Eye (tissue), 1 donor: Measurements from ENCODE around the gene BMF.
A peak's percentile ranks its signal among the peaks of the same experiment; 100 is the strongest.
"Not testable (repeated sequence)": the region's sequence is repeated elsewhere in the genome, so short reads cannot be mapped to it uniquely, and the experiment has no call there.

Experiments
- DNase-seq: peaks from one replicate; pipeline ENCODE4 v3.0.0-alpha.2; 2015

Gene BMF

DNA sequence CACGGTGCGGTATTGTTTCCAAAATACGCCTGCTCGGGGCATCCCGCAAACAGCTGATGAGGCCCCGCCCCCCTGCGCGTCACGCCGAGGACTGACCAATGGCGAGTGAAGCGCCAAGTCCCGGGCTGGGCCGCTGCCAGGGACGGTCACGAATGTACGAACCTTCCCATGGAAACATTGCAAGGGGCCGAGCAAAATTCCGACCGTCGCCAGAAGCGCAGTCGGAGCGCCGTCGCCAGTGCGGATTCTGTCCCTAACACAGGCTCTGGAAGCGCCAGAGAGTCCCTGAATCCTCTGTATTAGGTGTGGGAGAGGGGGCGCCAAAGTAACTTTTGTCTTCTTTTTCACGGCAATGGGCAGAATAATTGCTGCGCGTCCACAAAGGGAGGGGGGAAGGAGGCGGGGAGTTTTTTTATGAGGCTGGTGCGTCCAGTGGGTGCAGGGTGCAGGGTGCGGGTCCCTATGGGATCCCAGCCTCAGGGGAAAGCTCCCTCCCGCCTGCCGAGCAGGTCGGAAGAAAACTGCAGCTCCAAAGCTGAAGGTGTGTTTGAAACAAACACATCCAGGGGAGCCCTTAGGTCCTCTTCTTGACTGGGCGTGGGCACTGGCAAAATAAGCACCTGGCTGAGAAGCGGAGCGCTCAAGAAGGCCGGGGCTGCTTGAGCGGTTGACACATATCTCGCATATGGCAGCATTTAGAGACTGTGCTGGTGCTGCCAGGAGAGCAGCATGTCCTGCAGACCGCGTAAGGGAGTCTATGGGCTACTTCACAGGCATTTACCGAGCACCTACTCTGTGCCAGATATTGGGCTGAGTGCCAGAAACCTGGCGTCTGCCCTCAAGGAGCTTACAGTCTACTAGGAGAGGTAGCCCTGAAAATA, at the start of gene BMF:
Gene BMF (minus strand): TSS at position 25 of the 881 bp plus-strand sequence. CDS start 2,793 bp downstream, outside the sequence.
- peak; percentile 99 for DNase-seq

DNA sequence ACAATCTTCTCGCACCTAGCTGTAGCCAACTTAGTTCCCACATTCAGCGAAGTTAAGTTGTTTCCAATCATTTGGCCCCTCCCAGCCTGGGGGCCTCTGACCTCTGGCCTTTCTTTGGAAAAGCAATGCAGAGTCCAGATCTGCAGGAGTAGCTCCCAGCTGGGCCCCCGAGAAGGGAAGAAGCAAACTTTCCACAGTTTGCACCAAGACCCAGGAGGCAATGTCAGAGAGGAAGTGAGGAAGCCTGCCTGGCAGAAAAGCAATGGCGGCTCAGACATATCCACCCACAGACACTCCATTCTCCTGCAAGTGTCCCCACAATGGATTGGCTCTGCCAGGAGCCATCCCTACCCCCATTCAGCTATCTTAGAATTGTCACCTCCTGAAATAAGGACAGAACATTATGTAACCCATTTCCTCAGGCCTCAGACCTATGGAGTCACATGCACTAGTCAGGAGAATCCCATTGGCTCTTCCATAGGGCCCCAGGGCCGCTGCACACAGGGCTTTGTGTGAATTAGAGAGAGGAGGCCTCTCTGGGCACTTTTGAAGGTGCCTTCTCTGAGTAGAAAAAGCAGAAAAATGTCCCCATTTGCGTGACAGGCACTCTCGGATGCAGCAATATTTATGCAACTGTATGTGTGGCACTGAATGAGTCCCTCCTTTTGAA, 49.2 kb upstream of the BMF start:
- DNase-seq: no peak

DNA sequence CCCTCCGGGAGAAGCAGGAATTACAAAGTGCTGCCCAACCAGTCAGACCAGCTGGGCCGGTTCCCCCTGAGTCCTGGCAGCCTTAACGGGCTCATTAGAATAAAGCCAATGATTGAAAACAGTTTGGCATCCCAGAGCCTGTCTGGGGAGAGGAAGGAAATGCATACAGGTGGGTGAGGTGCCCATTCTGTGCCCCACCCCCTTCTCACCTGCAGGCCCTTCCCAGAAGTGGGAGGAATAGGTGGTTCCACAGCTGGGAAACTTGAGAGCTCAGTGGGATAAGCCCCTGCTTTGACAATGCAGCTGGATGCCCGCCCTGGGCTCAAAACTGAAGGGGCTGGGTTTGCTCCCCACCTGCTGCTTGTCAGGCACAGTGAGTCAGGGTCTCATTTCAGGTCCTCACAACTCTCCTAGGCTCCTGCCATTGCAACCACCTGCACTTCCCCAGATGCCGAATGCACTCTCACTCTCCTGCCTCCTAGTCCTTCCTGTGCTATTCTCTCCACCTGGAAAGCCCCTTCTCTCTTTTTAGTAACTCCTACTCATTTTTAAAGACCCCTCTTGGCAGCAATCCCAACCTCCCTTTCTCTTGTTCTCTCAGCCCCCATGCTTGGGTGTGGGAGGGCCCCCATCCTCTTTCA, 46.7 kb upstream of the BMF start:
- peak; percentile 21 for DNase-seq

DNA sequence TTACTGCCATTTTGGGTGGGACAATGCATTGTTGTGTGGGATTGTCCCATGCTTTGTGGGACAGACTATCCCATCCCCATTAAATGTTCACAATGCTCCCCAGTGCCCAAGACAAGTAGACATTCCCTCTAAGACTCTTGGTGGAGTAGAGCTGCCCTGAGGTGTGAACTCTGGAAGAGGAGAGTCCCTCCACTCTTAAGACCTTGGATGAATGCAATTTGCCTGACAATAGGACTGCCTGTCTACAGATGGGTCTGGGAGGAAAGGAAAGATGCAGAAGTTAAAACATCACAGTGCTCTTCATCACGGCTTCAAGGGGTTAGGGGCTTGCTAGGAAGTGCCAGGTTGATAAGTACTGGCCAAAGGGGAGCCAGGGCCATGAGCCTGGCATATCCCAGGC, 46.1 kb upstream of the BMF start:
- not testable (repeated sequence) for DNase-seq

- DNase-seq: no peak
Measured at GRCh38 chr15:40151991-40152390, 43.3 kb upstream of the BMF start.

DNA sequence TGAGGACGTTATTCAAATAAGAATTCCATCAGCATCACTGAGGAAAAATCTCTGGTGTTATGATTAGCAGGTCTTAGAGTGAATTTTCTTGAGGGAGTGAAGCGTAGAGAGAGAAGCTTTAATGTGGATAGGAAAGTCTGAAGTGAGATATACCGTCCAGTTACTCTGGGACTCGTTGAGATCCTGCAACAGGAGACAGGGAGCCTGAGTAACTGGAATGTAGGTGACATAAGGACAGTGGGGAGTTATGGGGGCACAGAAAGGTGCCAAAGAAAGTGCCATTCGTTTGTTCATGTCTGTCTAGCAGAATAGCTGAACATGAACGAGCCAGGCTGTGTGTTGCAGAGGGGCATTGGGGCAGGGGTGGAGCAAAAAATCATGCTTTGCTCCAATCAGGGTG, 42.8 kb upstream of the BMF start:
- DNase-seq: no peak

GRCh38 chr15:40150163-40150925, 41.7 kb upstream of the BMF start:
- peak; percentile 29 for DNase-seq

GRCh38 chr15:40149339-40149738, 40.7 kb upstream of the BMF start:
- DNase-seq: no peak

GRCh38 chr15:40146037-40146436, 37.4 kb upstream of the BMF start:
- no peak for DNase-seq

DNA sequence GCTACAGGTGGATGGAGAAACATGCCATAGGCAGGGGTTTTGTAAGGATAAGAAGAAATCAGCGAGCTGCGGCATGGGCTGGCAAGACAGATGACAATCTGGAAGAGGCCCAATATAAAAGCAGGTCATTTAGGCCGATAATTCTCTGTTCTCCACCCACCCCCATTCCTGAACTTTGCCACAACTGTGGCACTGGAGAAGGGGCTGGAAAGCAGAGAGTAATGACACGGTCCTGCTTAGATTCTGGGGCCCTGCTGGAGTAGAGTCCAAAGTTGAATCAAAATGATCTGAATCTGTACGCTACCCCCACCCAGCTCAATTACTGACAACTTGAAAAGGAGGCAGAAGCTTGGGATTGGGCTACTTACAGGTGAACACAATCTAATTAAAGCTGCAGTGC, 33.7 kb upstream of the BMF start:
- no peak for DNase-seq

GRCh38 chr15:40138201-40138570, 29.5 kb upstream of the BMF start:
- DNase-seq: not testable (repeated sequence)

DNA sequence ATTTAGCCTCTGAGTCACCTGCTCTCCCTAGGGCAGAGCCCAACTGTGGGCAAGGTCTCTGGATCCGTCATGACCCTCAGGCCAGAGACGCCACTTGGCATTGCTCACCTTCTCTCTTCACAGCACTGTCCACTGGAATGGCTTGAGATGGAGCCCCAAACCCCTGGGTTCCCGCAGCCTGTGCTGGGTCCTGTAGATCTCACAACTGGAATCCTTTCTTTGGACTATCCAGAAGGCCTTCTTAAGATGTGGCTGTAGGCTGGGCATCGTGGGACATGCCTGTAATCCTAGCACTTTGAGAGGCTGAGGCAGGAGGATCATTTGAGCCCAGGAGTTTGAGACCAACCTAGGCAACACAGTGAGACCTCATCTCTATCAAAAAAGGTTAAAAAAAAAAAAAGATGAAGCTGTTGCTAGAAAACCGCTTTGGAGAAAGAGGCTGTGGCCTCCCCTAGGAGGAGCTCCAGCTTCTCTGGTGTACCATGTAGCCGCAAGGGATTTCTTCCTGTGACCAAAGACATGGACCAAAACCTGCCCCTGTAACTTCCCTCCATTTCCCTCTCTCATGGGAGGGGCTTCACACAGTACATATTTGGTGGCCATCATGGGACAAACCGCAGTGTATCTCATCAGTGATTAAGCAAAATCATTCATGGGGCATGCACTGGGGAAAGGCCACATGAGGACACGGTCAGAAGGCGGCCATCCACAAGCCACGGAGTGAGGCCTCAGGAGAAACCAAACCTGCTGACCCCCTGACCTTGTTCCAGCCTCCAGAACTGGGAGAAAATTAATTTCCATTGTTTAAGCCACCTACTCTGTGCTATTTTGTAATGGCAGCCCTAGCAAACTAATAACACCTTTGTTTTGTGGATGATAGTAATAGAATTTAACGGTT, 28.9 kb upstream of the BMF start:
- DNase-seq: no peak

DNA sequence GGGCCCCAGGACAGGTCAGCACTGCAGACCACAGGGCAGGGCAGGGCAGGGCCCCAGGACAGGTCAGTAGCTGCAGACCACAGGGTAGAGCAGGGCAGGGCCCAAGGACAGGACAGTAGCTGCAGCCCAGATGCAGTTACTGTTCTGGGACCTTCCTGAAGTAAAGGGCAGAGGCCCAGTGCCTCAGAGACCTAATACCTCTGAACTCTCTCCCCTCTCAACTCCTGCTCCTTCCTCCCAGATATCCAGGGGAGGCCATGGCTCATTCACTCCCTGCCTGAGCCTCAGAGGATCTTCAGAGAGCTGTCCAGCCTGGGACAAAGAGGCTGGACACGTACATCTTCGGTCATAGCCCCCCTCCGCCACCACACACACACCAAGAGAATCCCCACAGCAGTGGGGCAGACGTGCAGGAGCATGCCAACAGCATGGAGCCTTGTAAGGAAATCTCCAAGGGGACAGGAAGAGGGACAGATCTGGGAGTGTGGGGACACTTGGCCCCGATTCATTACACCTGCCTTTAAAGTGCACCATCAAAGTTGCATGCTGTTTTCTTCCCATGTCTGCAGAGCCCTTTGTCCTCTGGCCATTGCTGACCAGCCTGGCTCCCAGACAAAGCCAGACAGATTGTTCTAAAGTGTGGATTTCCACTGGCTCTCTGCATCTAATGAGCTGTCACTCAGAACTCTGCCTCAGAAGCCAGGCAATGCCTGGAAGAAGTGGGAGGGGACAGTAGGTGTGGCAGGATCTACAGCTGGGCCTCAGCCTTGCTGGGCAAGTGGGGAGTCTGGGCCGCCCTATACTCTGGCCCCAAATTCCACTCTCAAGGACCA, 28.0 kb upstream of the BMF start:
- peak; percentile 35 for DNase-seq

DNA sequence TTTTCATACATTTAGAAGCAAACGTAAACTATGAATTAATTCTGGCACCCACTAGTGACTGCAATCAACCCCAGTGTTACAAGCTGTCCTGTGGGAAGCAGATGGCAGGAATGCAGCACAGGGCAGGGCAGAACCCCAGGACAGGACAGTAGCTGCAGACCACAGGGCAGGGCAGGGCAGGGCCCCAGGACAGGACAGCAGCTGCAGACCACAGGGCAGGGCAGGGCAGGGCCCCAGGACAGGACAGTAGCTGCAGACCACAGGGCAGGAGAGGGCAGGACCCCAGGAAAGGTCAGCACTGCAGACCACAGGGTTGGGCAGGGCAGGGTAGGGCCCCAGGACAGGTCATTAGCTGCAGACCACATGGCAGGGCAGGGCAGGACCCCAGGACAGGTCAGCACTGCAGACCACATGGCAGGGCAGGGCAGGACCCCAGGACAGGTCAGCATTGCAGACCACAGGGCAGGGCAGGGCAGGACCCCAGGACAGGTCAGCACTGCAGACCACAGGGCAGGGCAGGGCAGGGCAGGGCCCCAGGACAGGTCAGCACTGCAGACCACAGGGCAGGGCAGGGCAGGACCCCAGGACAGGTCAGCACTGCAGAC, 27.3 kb upstream of the BMF start:
- DNase-seq: not testable (repeated sequence)

DNA sequence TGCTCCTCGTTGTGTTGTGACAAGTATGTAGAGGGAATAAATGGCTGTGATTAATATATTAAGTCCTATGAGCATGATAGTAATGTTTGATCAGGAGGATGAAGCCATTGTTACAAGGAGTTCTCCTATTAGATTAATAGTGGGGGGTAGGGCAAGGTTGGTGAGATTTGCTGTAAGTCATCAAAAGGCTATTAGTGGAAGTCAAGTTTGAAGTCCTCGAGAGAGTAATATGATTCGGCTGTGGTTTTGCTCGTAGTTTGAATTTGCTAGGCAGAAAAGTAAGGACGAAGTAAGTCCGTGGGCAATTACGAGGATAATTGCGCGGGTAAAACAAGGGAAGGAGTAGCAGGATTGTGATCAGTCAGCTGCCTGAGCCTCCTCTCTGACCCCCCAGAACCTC, 26.2 kb upstream of the BMF start:
- DNase-seq: no peak

DNA sequence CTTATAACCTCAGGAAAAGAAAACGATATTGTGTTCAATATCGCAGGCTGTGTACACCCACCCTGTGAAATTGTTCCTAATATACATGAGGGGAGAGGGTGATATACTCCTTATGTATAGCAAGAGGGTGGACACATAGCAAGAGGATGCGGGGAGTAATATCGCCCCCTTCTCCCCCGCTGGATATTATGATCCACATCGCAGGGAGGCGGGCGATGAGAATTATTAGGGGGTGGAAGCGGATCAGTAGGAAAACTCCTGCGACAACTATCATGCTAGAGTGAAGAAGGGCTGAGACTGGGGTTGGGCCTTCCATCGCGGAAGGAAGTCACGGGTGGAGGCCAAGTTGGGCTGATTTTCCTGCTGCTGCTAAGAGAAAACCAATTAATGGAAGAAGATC, 24.9 kb upstream of the BMF start:
- DNase-seq: no peak

GRCh38 chr15:40130799-40131502, 22.3 kb upstream of the BMF start:
- peak; percentile 28 for DNase-seq

DNA sequence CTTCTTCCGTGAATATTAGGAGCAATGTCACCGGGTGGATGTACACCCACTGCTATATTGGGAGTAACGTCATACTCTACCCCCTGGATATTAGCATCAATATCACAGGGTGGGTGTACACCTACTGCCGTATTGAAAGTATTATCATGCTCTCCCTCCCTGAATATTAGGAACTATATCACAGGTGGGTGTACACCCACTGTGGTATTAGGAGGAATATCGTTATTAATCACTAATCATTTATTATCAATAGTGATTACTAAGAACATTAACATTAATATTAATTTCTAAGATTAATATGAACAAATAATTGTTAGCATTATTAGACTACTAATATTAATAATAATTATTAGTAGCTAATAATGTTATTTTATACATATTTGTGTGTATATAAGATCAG, 21.4 kb upstream of the BMF start:
- DNase-seq: no peak

DNA sequence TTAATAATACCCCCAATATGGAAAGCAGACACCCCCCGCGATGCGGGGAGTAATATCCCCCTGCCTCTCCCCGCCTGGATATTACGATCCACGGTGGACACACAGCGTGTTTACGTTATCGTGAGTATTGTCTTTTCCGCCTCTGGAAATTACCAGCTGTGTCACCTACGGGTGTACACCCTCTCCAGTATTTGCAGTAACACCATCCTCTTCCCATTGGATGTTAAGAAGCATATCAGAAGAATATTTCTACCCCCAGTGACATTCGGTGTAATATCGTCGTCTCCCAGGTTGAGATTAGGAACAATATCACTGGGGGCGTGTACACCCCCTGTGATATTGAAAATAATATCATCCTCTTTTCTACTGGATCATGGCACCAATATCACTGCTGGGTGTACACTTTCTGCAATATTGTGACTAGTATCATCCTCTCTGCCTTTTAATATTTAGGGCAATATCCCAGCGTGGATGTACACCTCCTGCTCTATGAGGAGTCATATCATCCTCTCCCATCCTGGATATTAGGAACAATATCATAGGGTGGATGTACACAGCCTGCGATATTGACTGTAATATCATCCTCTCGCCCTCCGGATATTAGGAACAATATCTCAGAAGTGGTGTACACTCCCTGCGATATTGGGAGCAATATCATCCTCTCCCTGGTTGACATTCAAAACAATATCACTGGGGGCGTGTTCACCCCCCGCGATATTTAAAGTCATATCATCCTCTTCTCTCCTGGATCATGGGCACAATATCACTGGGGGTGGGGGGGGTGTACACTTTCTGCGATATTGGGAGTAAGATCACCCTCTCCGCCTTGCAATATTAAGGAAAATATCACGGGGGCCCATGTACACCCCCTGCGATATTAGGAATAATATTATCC, 20.3 kb upstream of the BMF start:
- DNase-seq: no peak
